PFSK-1 (cell line): ENCODE data around the gene NAV3.

Experiments
- FOXP2 ChIP-seq: optimal IDR thresholded peaks from 2 replicates; pipeline ENCODE3; 2011; ENCODE audit warnings: borderline replicate concordance, control low read depth, inconsistent platforms; ENCODE audit not compliant: insufficient read depth; ENCODE audit errors: extremely low read length, extremely low read depth
- POLR2AphosphoS5 ChIP-seq: IDR thresholded peaks from 2 replicates; pipeline ENCODE4 v1.6.1; 2012; ENCODE audit warnings: low read depth, mild to moderate bottlenecking, control low read depth, low read length, moderate library complexity
- REST ChIP-seq, 2 experiments: IDR thresholded peaks; 2 replicates each; pipeline versions ENCODE4 v1.6.1 to v1.8.0; 2011 to 2012; ENCODE audit warnings: low read depth in 2 of 2, low read length in 2 of 2, control low read depth in 1 of 2, inconsistent platforms in 1 of 2, mild to moderate bottlenecking in 1 of 2, moderate library complexity in 1 of 2; ENCODE audit not compliant: insufficient read depth in 1 of 2
- SIN3A ChIP-seq: IDR thresholded peaks from 2 replicates; pipeline ENCODE4 v1.6.1; 2012; ENCODE audit warnings: mild to moderate bottlenecking, low read length, moderate library complexity, borderline replicate concordance; ENCODE audit not compliant: insufficient read depth
- TAF1 ChIP-seq: IDR thresholded peaks from 2 replicates; pipeline ENCODE4 v1.6.1; 2012; ENCODE audit warnings: low read length, control low read depth, borderline replicate concordance; ENCODE audit not compliant: insufficient read depth

NAV3 gene

GRCh38 chr12:78239544-78239943 lies 408.9 kb downstream of the NAV3 start:
- no peak for TF ChIP-seq TAF1
- no peak for TF ChIP-seq REST (IDR thresholded peaks at IDR 0.05; ENCODE audit: insufficient read depth in 1 of 2, low read depth in 2 of 2, low read length in 2 of 2)
- no peak for TF ChIP-seq FOXP2
- TF ChIP-seq SIN3A, result no peak
- TF ChIP-seq POLR2AphosphoS5, result no peak

GRCh38 chr12:78240827-78241226 lies 410.1 kb downstream of the NAV3 start:
- TF ChIP-seq SIN3A (no peak), REST (IDR thresholded peaks at IDR 0.05; ENCODE audit: insufficient read depth in 1 of 2, low read depth in 2 of 2, low read length in 2 of 2) (no peak), FOXP2 (no peak), POLR2AphosphoS5 (no peak), TAF1 (no peak)

GRCh38 chr12:78241446-78241845 lies 410.8 kb downstream of the NAV3 start:
- TF ChIP-seq TAF1 (no peak), POLR2AphosphoS5 (no peak), FOXP2 (no peak), REST (IDR thresholded peaks at IDR 0.05; ENCODE audit: insufficient read depth in 1 of 2, low read depth in 2 of 2, low read length in 2 of 2) (no peak), SIN3A (no peak)

- TF ChIP-seq REST (IDR thresholded peaks at IDR 0.05; ENCODE audit: insufficient read depth in 1 of 2, low read depth in 2 of 2, low read length in 2 of 2), result no peak
- TF ChIP-seq FOXP2, result no peak
- no peak for TF ChIP-seq TAF1
- TF ChIP-seq POLR2AphosphoS5, result no peak
- TF ChIP-seq SIN3A, result no peak
These were observed 414.3 kb downstream of the NAV3 start for GRCh38 chr12:78244916-78245507.

GRCh38 chr12:78248321-78248720 lies 417.6 kb downstream of the NAV3 start:
- no peak for TF ChIP-seq POLR2AphosphoS5
- no peak for TF ChIP-seq REST (IDR thresholded peaks at IDR 0.05; ENCODE audit: insufficient read depth in 1 of 2, low read depth in 2 of 2, low read length in 2 of 2)
- TF ChIP-seq FOXP2, result no peak
- no peak for TF ChIP-seq SIN3A
- no peak for TF ChIP-seq TAF1
